Fibroblast of lung (primary cell): ENCODE data around the gene CDHR2. TPM values are rescaled to one million over a fixed set of nuclear protein-coding genes. Genes with fewer than 3 reads are reported as not detected.
"Not testable (repeated sequence)": the region's sequence is repeated elsewhere in the genome, so short reads cannot be mapped to it uniquely, and the experiment has no call there.

Experiments used
- DNase-seq, 2 donors: peaks; one replicate each; pipeline versions ENCODE4 v3.0.0 to v3.0.0-alpha.2; 2010; ENCODE audit warnings: low read depth in 2 of 2
- H2AFZ ChIP-seq: 2 replicates; pipeline ENCODE4 v1.5.1; 2012; ENCODE audit warnings: low read length, control low read depth, inconsistent platforms
- H3K27ac ChIP-seq: 2 replicates; pipeline ENCODE4 v1.5.1; 2011; ENCODE audit warnings: low read length, control low read depth; ENCODE audit not compliant: insufficient read depth
- H3K27me3 ChIP-seq: 2 replicates; pipeline ENCODE4 v1.5.1; 2011; ENCODE audit warnings: mild to moderate bottlenecking, low read length; ENCODE audit not compliant: control insufficient read depth, insufficient read depth
- H3K36me3 ChIP-seq: 2 replicates; pipeline ENCODE4 v1.5.1; 2011; ENCODE audit warnings: low read length; ENCODE audit not compliant: control insufficient read depth, insufficient read depth
- H3K4me1 ChIP-seq: 2 replicates; pipeline ENCODE4 v1.5.1; 2011; ENCODE audit warnings: low read length; ENCODE audit not compliant: control insufficient read depth, insufficient read depth; ENCODE audit errors: extremely low read depth
- H3K4me2 ChIP-seq: 2 replicates; pipeline ENCODE4 v1.5.1; 2011; ENCODE audit warnings: low read length, control low read depth; ENCODE audit not compliant: insufficient read depth; ENCODE audit errors: extremely low read depth
- H3K4me3 ChIP-seq, 4 experiments: fragments of 200-600 bp in 1 of 4; sonication (generic) in 1 of 4; replicated peaks in 1 of 4; 2 replicates each; pipeline ENCODE4 v1.5.1; 2011 to 2016; ENCODE audit warnings: low read length in 4 of 4, low read depth in 3 of 4, mild to moderate bottlenecking in 3 of 4, control low read depth in 2 of 4, inconsistent platforms in 1 of 4, mixed read lengths in 1 of 4; ENCODE audit not compliant: insufficient read depth in 1 of 4; ENCODE audit errors: control extremely low read depth in 1 of 4
- H3K79me2 ChIP-seq: 2 replicates; pipeline ENCODE4 v1.5.1; 2012; ENCODE audit warnings: mild to moderate bottlenecking, low read length, inconsistent platforms; ENCODE audit not compliant: control insufficient read depth, insufficient read depth
- H3K9ac ChIP-seq: 2 replicates; pipeline ENCODE4 v1.5.1; 2011; ENCODE audit warnings: mild to moderate bottlenecking, low read length, control low read depth; ENCODE audit not compliant: insufficient read depth
- H3K9me3 ChIP-seq: 2 replicates; pipeline ENCODE4 v1.5.1; 2012; ENCODE audit warnings: low read depth, low read length; ENCODE audit not compliant: control insufficient read depth, insufficient read depth
- H4K20me1 ChIP-seq: 2 replicates; pipeline ENCODE4 v1.5.1; 2011; ENCODE audit warnings: low read length; ENCODE audit not compliant: control insufficient read depth, insufficient read depth; ENCODE audit errors: extremely low read depth
- CTCF ChIP-seq, 2 donors: IDR thresholded peaks in 1 of 2; conservative IDR thresholded peaks in 1 of 2; 1 replicate in 1 of 2; 2 replicates in 1 of 2; pipeline ENCODE4 v1.5.1; 2011 to 2012; ENCODE audit warnings: low read length in 2 of 2, control low read depth in 1 of 2, inconsistent platforms in 1 of 2, low read depth in 1 of 2, mild to moderate bottlenecking in 1 of 2
- EZH2 ChIP-seq: IDR thresholded peaks from 2 replicates; pipeline ENCODE4 v1.5.1; 2012; ENCODE audit warnings: low read length, control low read depth, mild to moderate bottlenecking; ENCODE audit errors: missing control alignments
- polyA plus RNA-seq, 2 donors: library from polyadenylated mRNA; depleted of rRNA in 1 of 2; stranded (reverse) in 1 of 2; unstranded in 1 of 2; fragments of >200 nt; gene quantifications; 2 replicates each; pipeline ENCODE4 v1.2.1, GENCODE V29; 2011 to 2012; ENCODE audit warnings: missing spikeins in 1 of 2
- total RNA-seq: library from RNA; depleted of rRNA; stranded (reverse); fragments of >200 nt; gene quantifications from 2 replicates; pipeline ENCODE4 v1.2.1, GENCODE V29; 2014

The CDHR2 gene
- total and polyA plus RNA-seq, 2 donors (not counting 1 experiment from before 2014, with no cell fraction given) = under 0.01 TPM; not detected in 1

- H3K9ac ChIP-seq = no peak overlapping the region
- TF ChIP-seq EZH2 (no peak), CTCF (conservative IDR thresholded peaks at IDR 0.05 in 1 of 2, IDR thresholded peaks at IDR 0.05 in 1 of 2; ENCODE audit: low read depth in 1 of 2, low read length in 2 of 2) (no peak)
- H3K9me3 ChIP-seq = no peaks in the 10 kb centered on the region
- no peak overlapping the region for H2AFZ ChIP-seq
- H3K27me3 ChIP-seq = no peaks in the 10 kb centered on the region
- no peaks in the 10 kb centered on the region for H3K79me2 ChIP-seq
- H3K36me3 ChIP-seq = no peaks in the 10 kb centered on the region
- H3K4me3 ChIP-seq = no peak overlapping the region
- no peak overlapping the region for H3K4me2 ChIP-seq
- H3K27ac ChIP-seq = no peak overlapping the region
- no peak for DNase-seq
- H4K20me1 ChIP-seq = no peaks in the 10 kb centered on the region
- H3K4me1 ChIP-seq = no peaks in the 10 kb centered on the region
These were observed 39.2 kb downstream of the CDHR2 start for GRCh38 chr5:176588297-176588696.

GRCh38 chr5:176589039-176589769 lies 40.1 kb downstream of the CDHR2 start:
- DNase-seq = no peak
- TF ChIP-seq EZH2 = no peak
- no peak for TF ChIP-seq CTCF (conservative IDR thresholded peaks at IDR 0.05 in 1 of 2, IDR thresholded peaks at IDR 0.05 in 1 of 2; ENCODE audit: low read depth in 1 of 2, low read length in 2 of 2)
- no peak overlapping the region for H3K9ac ChIP-seq

GRCh38 chr5:176590035-176590717 lies 41.0 kb downstream of the CDHR2 start:
- Histone ChIP-seq H3K27ac (no peak overlapping the region), H3K4me3 (no peak overlapping the region), H3K4me2 (no peak overlapping the region), H3K27me3 (no peaks in the 10 kb centered on the region), H3K36me3 (no peaks in the 10 kb centered on the region), H3K4me1 (no peaks in the 10 kb centered on the region), H2AFZ (no peak overlapping the region), H3K9me3 (no peaks in the 10 kb centered on the region), H3K9ac (no peak overlapping the region), H4K20me1 (no peaks in the 10 kb centered on the region), H3K79me2 (no peaks in the 10 kb centered on the region)
- no peak for DNase-seq
- TF ChIP-seq EZH2 (no peak), CTCF (conservative IDR thresholded peaks at IDR 0.05 in 1 of 2, IDR thresholded peaks at IDR 0.05 in 1 of 2; ENCODE audit: low read depth in 1 of 2, low read length in 2 of 2) (no peak)

More at GRCh38 chr5:176589039-176589769, 40.1 kb downstream of the CDHR2 start:
- Histone ChIP-seq H3K27ac (no peak overlapping the region), H3K4me3 (no peak overlapping the region), H3K9me3 (no peaks in the 10 kb centered on the region), H3K4me2 (no peak overlapping the region), H3K36me3 (no peaks in the 10 kb centered on the region), H4K20me1 (no peaks in the 10 kb centered on the region), H3K27me3 (no peaks in the 10 kb centered on the region), H3K4me1 (no peaks in the 10 kb centered on the region), H2AFZ (no peak overlapping the region), H3K79me2 (no peaks in the 10 kb centered on the region)

- H3K79me2 ChIP-seq, H3K27ac ChIP-seq, H3K9me3 ChIP-seq, H3K9ac ChIP-seq, H3K27me3 ChIP-seq, DNase-seq, H3K4me1 ChIP-seq, H3K36me3 ChIP-seq, H2AFZ ChIP-seq, H3K4me3 ChIP-seq, H3K4me2 ChIP-seq, H4K20me1 ChIP-seq: not testable (repeated sequence)
These were observed 42.5 kb downstream of the CDHR2 start for GRCh38 chr5:176591667-176592066.
